Measurements from ENCODE around the gene NOS1AP.

The NOS1AP gene

DNA sequence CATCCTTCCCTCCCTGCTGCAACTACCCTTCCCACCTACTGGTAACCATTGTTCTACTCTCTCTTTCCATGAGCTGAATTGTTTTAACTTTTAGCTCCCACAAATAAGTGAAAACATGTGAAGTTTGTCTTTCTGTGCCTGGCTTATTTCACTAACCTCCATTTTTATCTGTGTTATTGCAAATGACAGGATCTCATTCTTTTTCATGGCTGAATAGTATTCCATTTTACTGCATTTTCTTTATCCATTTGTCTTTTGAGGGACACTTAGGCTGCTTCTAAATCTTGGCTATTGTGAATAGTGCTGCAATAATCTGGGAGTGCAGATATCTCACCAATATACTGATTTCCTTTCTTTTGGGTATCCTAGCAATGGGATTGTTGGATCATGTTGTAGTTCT lies 80.6 kb downstream of the NOS1AP start:
- Histone ChIP-seq H3K9ac (ENCODE audit: low read length) (no peak overlapping the region), H3K9me2 (ENCODE audit: low read depth, low read length) (no peaks in the 10 kb centered on the region), H2AFZ (ENCODE audit: low read length) (no peak overlapping the region), H3K27me3 (ENCODE audit: insufficient read depth, low read length) (no peaks in the 10 kb centered on the region), H3K4me3 (ENCODE audit: low read depth, low read length, poor library complexity, severe bottlenecking) (no peak overlapping the region), H3K4me1 (ENCODE audit: insufficient read depth, low read length, severe bottlenecking) (no peaks in the 10 kb centered on the region), H3K36me3 (ENCODE audit: insufficient read depth, low read length) (no peaks in the 10 kb centered on the region), H3K27ac (ENCODE audit: low read depth, low read length, poor library complexity, severe bottlenecking) (no peak overlapping the region), H4K20me1 (ENCODE audit: insufficient read depth, low read length) (no peaks in the 10 kb centered on the region), H3K79me2 (ENCODE audit: insufficient read depth, low read length) (no peaks in the 10 kb centered on the region), H3F3A (ENCODE audit: insufficient read depth, low read length) (no peaks in the 10 kb centered on the region), H3K9me3 (ENCODE audit: low read length) (no peaks in the 10 kb centered on the region; the same call in 1 of the 2 replicates), H3K4me2 (ENCODE audit: low read length) (no peak overlapping the region)
- TF ChIP-seq, protein P1, sequence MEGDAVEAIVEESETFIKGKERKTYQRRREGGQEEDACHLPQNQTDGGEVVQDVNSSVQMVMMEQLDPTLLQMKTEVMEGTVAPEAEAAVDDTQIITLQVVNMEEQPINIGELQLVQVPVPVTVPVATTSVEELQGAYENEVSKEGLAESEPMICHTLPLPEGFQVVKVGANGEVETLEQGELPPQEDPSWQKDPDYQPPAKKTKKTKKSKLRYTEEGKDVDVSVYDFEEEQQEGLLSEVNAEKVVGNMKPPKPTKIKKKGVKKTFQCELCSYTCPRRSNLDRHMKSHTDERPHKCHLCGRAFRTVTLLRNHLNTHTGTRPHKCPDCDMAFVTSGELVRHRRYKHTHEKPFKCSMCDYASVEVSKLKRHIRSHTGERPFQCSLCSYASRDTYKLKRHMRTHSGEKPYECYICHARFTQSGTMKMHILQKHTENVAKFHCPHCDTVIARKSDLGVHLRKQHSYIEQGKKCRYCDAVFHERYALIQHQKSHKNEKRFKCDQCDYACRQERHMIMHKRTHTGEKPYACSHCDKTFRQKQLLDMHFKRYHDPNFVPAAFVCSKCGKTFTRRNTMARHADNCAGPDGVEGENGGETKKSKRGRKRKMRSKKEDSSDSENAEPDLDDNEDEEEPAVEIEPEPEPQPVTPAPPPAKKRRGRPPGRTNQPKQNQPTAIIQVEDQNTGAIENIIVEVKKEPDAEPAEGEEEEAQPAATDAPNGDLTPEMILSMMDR (IDR thresholded peaks at IDR 0.05; ENCODE audit: low read length): no peak
- TF ChIP-seq EZH2 (IDR thresholded peaks at IDR 0.05; ENCODE audit: borderline replicate concordance, low read length): no peak

DNA sequence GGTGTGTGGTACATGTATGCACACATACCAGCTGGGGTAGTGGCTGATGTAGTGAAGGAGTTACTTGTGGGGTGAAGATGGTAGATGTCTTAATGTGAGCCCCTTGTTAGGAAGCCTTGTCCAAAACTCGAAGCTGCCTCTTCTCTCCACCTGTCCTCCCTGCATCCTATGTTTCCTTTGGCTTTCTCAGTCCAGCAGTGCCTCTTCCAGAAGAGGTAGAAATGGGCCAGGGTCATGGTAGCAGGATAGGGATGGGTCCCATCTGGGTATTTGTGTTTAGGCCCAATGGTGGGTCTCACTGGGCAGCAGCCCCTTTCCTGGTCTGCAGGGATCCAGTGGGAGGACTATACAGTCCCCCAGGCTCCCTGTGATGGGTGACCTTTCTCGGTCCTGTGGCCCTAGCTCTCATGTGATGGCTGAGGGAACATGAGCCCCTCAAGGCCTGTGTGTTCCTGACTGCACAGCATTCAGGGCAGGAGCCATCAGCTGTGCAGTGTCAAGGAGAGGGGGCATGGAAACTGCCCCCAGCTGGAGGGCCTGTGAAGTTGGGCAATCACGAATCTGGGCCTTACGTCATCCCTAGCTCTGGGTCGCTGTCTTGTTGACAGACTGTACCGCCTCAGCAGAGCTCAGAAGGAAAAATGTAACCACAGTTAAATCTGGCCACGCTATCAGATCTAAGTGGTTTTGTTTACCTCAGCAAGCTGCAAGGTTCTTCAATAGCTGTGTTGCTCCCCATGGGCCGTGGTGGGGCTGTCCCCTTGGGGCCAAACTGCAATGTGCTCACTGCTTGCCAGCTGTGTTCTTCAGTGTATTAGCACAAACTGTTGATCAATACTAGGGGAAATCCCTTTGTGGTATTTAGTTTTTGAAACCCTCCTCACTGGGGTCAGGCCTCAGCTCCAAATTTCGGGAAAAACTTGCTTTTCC lies 82.7 kb downstream of the NOS1AP start:
- Histone ChIP-seq H3F3A (ENCODE audit: insufficient read depth, low read length) (no peaks in the 10 kb centered on the region), H3K27ac (ENCODE audit: low read depth, low read length, poor library complexity, severe bottlenecking) (no peak overlapping the region), H2AFZ (ENCODE audit: low read length) (no peak overlapping the region), H3K36me3 (ENCODE audit: insufficient read depth, low read length) (no peaks in the 10 kb centered on the region), H3K79me2 (ENCODE audit: insufficient read depth, low read length) (no peaks in the 10 kb centered on the region), H4K20me1 (ENCODE audit: insufficient read depth, low read length) (no peaks in the 10 kb centered on the region), H3K4me1 (ENCODE audit: insufficient read depth, low read length, severe bottlenecking) (no peaks in the 10 kb centered on the region), H3K9ac (ENCODE audit: low read length) (no peak overlapping the region), H3K27me3 (ENCODE audit: insufficient read depth, low read length) (no peaks in the 10 kb centered on the region), H3K4me3 (ENCODE audit: low read depth, low read length, poor library complexity, severe bottlenecking) (no peak overlapping the region), H3K9me3 (ENCODE audit: low read length) (no peaks in the 10 kb centered on the region; the same call in 1 of the 2 replicates), H3K9me2 (ENCODE audit: low read depth, low read length) (no peaks in the 10 kb centered on the region), H3K4me2 (ENCODE audit: low read length) (no peak overlapping the region)
- TF ChIP-seq, protein P1 (IDR thresholded peaks at IDR 0.05; ENCODE audit: low read length): no peak
- no peak for TF ChIP-seq EZH2 (IDR thresholded peaks at IDR 0.05; ENCODE audit: borderline replicate concordance, low read length)

DNA sequence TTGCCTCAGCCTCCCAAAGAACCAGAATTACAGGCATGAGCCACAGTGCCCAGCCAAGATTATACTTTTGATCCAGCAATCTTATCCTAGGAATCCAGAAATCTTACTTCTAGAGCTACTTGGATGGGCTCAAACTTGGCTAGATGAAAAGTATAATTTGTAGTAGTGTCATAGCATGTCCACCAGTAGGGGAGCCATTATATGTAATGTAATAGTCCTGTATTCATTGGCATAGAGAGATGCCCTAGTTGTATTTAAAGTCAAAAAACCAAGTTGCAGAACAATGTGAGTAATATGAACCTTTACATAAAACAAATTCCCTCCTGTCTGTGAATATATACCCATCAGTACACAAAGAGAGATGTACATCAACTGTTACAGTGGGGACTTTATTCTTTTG lies 83.9 kb downstream of the NOS1AP start:
- Histone ChIP-seq H3K79me2 (ENCODE audit: insufficient read depth, low read length) (no peaks in the 10 kb centered on the region), H3K4me2 (ENCODE audit: low read length) (no peak overlapping the region), H3K9me2 (ENCODE audit: low read depth, low read length) (no peaks in the 10 kb centered on the region), H3K9ac (ENCODE audit: low read length) (no peak overlapping the region), H3K4me1 (ENCODE audit: insufficient read depth, low read length, severe bottlenecking) (no peaks in the 10 kb centered on the region), H4K20me1 (ENCODE audit: insufficient read depth, low read length) (no peaks in the 10 kb centered on the region), H3K9me3 (ENCODE audit: low read length) (no peaks in the 10 kb centered on the region; the same call in 1 of the 2 replicates), H3K27ac (ENCODE audit: low read depth, low read length, poor library complexity, severe bottlenecking) (no peak overlapping the region), H3K36me3 (ENCODE audit: insufficient read depth, low read length) (no peaks in the 10 kb centered on the region), H3K4me3 (ENCODE audit: low read depth, low read length, poor library complexity, severe bottlenecking) (no peak overlapping the region), H2AFZ (ENCODE audit: low read length) (no peak overlapping the region), H3F3A (ENCODE audit: insufficient read depth, low read length) (no peaks in the 10 kb centered on the region), H3K27me3 (ENCODE audit: insufficient read depth, low read length) (no peaks in the 10 kb centered on the region)
- TF ChIP-seq EZH2 (IDR thresholded peaks at IDR 0.05; ENCODE audit: borderline replicate concordance, low read length): no peak
- TF ChIP-seq, protein P1 (IDR thresholded peaks at IDR 0.05; ENCODE audit: low read length): no peak

Data from OCI-LY1 (cell line).